GM10266 (cell line): ENCODE data around the gene TMEM163.

Source experiments
- DNase-seq: peaks from one replicate; pipeline ENCODE4 v3.0.0; 2012; ENCODE audit errors: extremely low spot score
- TF ChIP-seq, protein P1 (sequence below): IDR thresholded peaks from 2 replicates; pipeline ENCODE4 v1.5.1; 2012; ENCODE audit warnings: mild to moderate bottlenecking, low read depth; ENCODE audit not compliant: control insufficient read depth, insufficient read depth; ENCODE audit errors: missing control alignments

TMEM163 gene

GRCh38 chr2:134671513-134671912 lies 47.3 kb downstream of the TMEM163 start:
- TF ChIP-seq, protein P1, sequence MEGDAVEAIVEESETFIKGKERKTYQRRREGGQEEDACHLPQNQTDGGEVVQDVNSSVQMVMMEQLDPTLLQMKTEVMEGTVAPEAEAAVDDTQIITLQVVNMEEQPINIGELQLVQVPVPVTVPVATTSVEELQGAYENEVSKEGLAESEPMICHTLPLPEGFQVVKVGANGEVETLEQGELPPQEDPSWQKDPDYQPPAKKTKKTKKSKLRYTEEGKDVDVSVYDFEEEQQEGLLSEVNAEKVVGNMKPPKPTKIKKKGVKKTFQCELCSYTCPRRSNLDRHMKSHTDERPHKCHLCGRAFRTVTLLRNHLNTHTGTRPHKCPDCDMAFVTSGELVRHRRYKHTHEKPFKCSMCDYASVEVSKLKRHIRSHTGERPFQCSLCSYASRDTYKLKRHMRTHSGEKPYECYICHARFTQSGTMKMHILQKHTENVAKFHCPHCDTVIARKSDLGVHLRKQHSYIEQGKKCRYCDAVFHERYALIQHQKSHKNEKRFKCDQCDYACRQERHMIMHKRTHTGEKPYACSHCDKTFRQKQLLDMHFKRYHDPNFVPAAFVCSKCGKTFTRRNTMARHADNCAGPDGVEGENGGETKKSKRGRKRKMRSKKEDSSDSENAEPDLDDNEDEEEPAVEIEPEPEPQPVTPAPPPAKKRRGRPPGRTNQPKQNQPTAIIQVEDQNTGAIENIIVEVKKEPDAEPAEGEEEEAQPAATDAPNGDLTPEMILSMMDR = no peak

GRCh38 chr2:134670955-134671354 lies 47.8 kb downstream of the TMEM163 start:
- no peak for DNase-seq

More at GRCh38 chr2:134671513-134671912, 47.3 kb downstream of the TMEM163 start:
- no peak for DNase-seq

GRCh38 chr2:134669731-134670669 lies 48.8 kb downstream of the TMEM163 start:
- no peak for DNase-seq
- TF ChIP-seq, protein P1 = no peak

More at GRCh38 chr2:134670955-134671354, 47.8 kb downstream of the TMEM163 start:
- TF ChIP-seq, protein P1 = no peak

- no peak for DNase-seq
- TF ChIP-seq, protein P1 = no peak
Measured at GRCh38 chr2:134668821-134669220, 50.0 kb downstream of the TMEM163 start.

GRCh38 chr2:134667541-134667940 lies 51.3 kb downstream of the TMEM163 start:
- TF ChIP-seq, protein P1 = no peak
- DNase-seq = no peak

- TF ChIP-seq, protein P1 = no peak
- DNase-seq = no peak
Measured at GRCh38 chr2:134667081-134667480, 51.7 kb downstream of the TMEM163 start.

DNA sequence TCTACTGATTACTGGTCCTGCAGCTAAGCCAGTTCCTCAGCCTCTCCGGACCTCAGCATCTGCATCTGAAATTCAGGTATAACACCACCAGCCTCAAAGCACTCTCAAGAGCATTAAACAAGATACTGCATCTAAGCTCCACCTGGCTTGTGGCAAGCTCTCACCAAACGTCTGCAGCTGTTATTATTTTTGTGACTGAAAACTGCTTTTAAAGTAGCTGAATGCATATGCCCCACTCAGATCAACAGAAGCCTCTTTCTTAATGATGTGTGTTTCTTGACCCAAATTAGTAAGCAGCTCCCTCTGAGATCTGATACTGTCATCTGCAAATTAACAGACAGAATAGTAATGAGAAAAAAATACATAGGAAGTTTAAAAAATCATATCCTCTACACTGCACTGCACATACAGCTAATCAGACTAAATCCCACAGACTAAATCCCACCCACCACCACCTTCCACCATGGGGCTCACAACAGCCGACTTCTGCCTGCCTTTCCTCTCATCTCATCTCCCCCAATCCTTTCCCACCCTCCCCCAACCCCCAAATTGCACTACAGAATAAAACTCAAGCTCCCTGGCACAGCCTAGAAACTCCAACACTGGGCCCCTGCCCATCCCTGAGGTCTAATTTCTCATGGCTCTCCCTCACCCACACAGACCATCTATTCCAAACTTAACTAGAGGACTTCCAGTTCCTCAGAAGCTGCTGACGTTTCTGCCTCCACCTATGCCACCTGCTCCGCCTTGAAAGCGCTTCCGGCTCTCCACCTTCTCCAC lies 52.9 kb downstream of the TMEM163 start:
- TF ChIP-seq, protein P1 = no peak
- DNase-seq = no peak
